ENCODE measurements around the gene KLHL13. TPM values are rescaled to one million over a fixed set of nuclear protein-coding genes. Genes with fewer than 3 reads are reported as not detected.

The KLHL13 gene
- total and polyA plus RNA-seq, 2 of the 8 experiments (the other 6 are each of a cell fraction or from before 2014, with no cell fraction given), result 6.4 to 12.8 TPM

GRCh38 chrX:117898226-117898625, 218.4 kb downstream of the KLHL13 start:
- Histone ChIP-seq H2BK20ac (ENCODE audit: low read length) (no peak overlapping the region), H4K8ac (ENCODE audit: extremely low read depth, insufficient read depth, low read length) (no peak overlapping the region), H3K23me2 (ENCODE audit: low read depth, low read length) (no peaks in the 10 kb centered on the region), H4K91ac (replicated peaks; ENCODE audit: insufficient read length, low read length) (no peak overlapping the region), H3K79me2 (ENCODE audit: control insufficient read depth in 1 of 2, insufficient read depth in 2 of 2, low read length in 2 of 2) (no peaks in the 10 kb centered on the region), H2AK5ac (ENCODE audit: low read depth, low read length) (no peak overlapping the region), H2BK12ac (ENCODE audit: low read depth, low read length) (no peak overlapping the region), H4K20me1 (replicated peaks in 1 of 2; ENCODE audit: control insufficient read depth in 1 of 2, insufficient read depth in 2 of 2, low read length in 2 of 2) (no peaks in the 10 kb centered on the region), H2BK15ac (ENCODE audit: low read length) (no peak overlapping the region), H3K27ac (ENCODE audit: low read depth, low read length) (no peak overlapping the region), H3K9ac (replicated peaks in 1 of 4; ENCODE audit: extremely low read depth in 1 of 4, low read depth in 3 of 4, low read length in 3 of 4) (no peak overlapping the region), H2BK5ac (ENCODE audit: low read depth, low read length) (no peak overlapping the region), H3K9me3 (ENCODE audit: insufficient read depth in 2 of 2, low read depth in 1 of 2, low read length in 1 of 2) (no peaks in the 10 kb centered on the region), H3K4ac (replicated peaks; ENCODE audit: insufficient read length, low read depth, low read length) (no peak overlapping the region), H3K18ac (ENCODE audit: extremely low read depth, low read length) (no peak overlapping the region), H3K27me3 (replicated peaks in 1 of 4; ENCODE audit: control insufficient read depth in 3 of 4, extremely low read depth in 1 of 4, insufficient read depth in 3 of 4, low read length in 3 of 4) (no peaks in the 10 kb centered on the region), H3K14ac (ENCODE audit: insufficient read length) (no peak overlapping the region), H2AFZ (ENCODE audit: low read length) (no peak overlapping the region), H2BK120ac (replicated peaks; ENCODE audit: low read depth, low read length) (no peak overlapping the region), H3K56ac (replicated peaks; ENCODE audit: insufficient read length, low read depth, low read length) (no peak overlapping the region), H3K4me3 (ENCODE audit: extremely low read depth in 1 of 4, insufficient read depth in 2 of 4, low read depth in 3 of 4, low read length in 4 of 4) (no peak overlapping the region), H3K4me1 (replicated peaks in 1 of 4; ENCODE audit: control insufficient read depth in 3 of 4, insufficient read depth in 4 of 4, low read length in 3 of 4) (no peaks in the 10 kb centered on the region; a peak in 1 of 7 replicates), H3K23ac (ENCODE audit: insufficient read length) (no peak overlapping the region), H3K79me1 (ENCODE audit: low read depth, low read length) (no peaks in the 10 kb centered on the region), H3K4me2 (ENCODE audit: insufficient read depth in 1 of 2, low read depth in 2 of 2, low read length in 2 of 2) (no peak overlapping the region), H4K5ac (ENCODE audit: insufficient read length, low read depth, low read length) (no peak overlapping the region), H3K36me3 (ENCODE audit: control insufficient read depth in 2 of 4, insufficient read depth in 4 of 4, low read length in 3 of 4) (no peaks in the 10 kb centered on the region)
- WGBS, 2 experiments (ENCODE audit: extremely low coverage in 1 of 2, insufficient coverage in 1 of 2, insufficient read length in 1 of 2, insufficient replicate concordance in 2 of 2, low coverage in 1 of 2, low lambda C conversion rate in 2 of 2, missing lambda C conversion rate in 1 of 2), result 78% methylated on average over 1 of the region's 1 CpG; no CpG with 5 or more reads in 1 of the 2 experiments
- FAIRE-seq (no peak), DNase-seq (ENCODE audit: low read depth in 1 of 2, low spot score in 2 of 2) (no peak)
- ChIA-PET CTCF (ENCODE audit: partially characterized antibody) (no interaction called here), POLR2A (ENCODE audit: partially characterized antibody) (no interaction called here)
- TF ChIP-seq USF2 (IDR thresholded peaks at IDR 0.05; ENCODE audit: low read length) (no peak), SRF (IDR thresholded peaks at IDR 0.05; ENCODE audit: low read depth, low read length) (no peak), TCF12 (IDR thresholded peaks at IDR 0.05; ENCODE audit: low read depth, low read length) (no peak), CHD1 (IDR thresholded peaks at IDR 0.05; ENCODE audit: low read depth, low read length) (no peak), ATF3 (IDR thresholded peaks at IDR 0.05; ENCODE audit: insufficient read depth, low read depth, low read length) (no peak), GABPA (IDR thresholded peaks at IDR 0.05; ENCODE audit: borderline replicate concordance, insufficient read depth, low read length) (no peak)

Data from H1 (cell line).